Brain microvascular endothelial cell (primary cell): ENCODE measurements around the gene UPF1.

Experiments
- DNase-seq: peaks from one replicate; pipeline ENCODE4 v3.0.0-alpha.2; 2020
- H3K27ac ChIP-seq: fragments of 250-450 bp; sonication (Bioruptor Pico); 2 replicates; pipeline ENCODE4 v1.5.1; 2020; ENCODE audit warnings: mild to moderate bottlenecking, moderate library complexity
- H3K27me3 ChIP-seq: fragments of 250-450 bp; sonication (Bioruptor Pico); replicated peaks from 2 replicates; pipeline ENCODE4 v1.5.1; 2020; ENCODE audit warnings: mild to moderate bottlenecking
- H3K36me3 ChIP-seq: fragments of 250-450 bp; sonication (Bioruptor Pico); replicated peaks from 2 replicates; pipeline ENCODE4 v1.5.1; 2020; ENCODE audit warnings: mild to moderate bottlenecking
- H3K4me3 ChIP-seq: 2 replicates; pipeline ENCODE4 v1.5.1; 2011; ENCODE audit warnings: low read depth, mild to moderate bottlenecking, control low read depth, low read length, moderate library complexity
- in situ Hi-C: cut with HindIII; loops from 2 replicates; pipeline ENCODE4 v1.10.0; 2017; ENCODE audit warnings: low sequenced_read_pairs, low pct_ligation_motif_present
- TF ChIP-seq, protein P1 (sequence below): IDR thresholded peaks from 2 replicates; pipeline ENCODE4 v1.5.1; 2011; ENCODE audit warnings: low read depth, mild to moderate bottlenecking, moderate library complexity, low read length, control low read depth, inconsistent platforms; ENCODE audit errors: missing control alignments

Gene UPF1

DNA sequence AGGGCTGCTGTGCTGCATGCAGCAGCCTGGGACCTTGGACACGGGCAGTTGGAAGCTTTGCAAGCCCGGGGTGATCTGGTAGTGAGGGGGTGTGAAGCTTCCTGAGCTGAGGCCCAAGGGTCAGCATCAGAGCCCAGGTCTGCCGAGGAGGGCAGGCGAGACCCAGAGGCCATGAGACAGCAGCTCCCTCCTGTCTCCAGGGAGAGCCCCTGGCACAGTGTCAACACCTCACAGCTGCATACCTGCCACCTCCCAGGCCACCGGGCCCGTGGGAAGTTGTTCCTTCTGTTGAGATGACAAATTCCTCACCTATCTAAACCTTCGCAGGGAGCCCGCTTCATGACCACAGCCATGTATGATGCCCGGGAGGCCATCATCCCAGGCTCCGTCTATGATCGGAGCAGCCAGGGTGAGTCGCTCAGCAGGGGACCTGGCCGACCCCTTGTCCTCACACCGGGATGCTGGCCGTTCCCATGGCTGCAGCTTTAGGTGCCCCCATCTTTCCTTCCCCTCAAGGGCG is 32.1 kb downstream of the UPF1 start:
- no peak for DNase-seq
- TF ChIP-seq, protein P1, sequence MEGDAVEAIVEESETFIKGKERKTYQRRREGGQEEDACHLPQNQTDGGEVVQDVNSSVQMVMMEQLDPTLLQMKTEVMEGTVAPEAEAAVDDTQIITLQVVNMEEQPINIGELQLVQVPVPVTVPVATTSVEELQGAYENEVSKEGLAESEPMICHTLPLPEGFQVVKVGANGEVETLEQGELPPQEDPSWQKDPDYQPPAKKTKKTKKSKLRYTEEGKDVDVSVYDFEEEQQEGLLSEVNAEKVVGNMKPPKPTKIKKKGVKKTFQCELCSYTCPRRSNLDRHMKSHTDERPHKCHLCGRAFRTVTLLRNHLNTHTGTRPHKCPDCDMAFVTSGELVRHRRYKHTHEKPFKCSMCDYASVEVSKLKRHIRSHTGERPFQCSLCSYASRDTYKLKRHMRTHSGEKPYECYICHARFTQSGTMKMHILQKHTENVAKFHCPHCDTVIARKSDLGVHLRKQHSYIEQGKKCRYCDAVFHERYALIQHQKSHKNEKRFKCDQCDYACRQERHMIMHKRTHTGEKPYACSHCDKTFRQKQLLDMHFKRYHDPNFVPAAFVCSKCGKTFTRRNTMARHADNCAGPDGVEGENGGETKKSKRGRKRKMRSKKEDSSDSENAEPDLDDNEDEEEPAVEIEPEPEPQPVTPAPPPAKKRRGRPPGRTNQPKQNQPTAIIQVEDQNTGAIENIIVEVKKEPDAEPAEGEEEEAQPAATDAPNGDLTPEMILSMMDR: no peak
- in situ Hi-C loops: loop anchor here (25.0 kb wide), 1 partner anchor 277 kb away; the partner anchor contains the start of gene REX1BD
- no peak overlapping the region for H3K27ac ChIP-seq
- H3K4me3 ChIP-seq: no peak overlapping the region
- peaks cover 86% of the 10 kb centered on the region for H3K36me3 ChIP-seq
- no peaks in the 10 kb centered on the region for H3K27me3 ChIP-seq

DNA sequence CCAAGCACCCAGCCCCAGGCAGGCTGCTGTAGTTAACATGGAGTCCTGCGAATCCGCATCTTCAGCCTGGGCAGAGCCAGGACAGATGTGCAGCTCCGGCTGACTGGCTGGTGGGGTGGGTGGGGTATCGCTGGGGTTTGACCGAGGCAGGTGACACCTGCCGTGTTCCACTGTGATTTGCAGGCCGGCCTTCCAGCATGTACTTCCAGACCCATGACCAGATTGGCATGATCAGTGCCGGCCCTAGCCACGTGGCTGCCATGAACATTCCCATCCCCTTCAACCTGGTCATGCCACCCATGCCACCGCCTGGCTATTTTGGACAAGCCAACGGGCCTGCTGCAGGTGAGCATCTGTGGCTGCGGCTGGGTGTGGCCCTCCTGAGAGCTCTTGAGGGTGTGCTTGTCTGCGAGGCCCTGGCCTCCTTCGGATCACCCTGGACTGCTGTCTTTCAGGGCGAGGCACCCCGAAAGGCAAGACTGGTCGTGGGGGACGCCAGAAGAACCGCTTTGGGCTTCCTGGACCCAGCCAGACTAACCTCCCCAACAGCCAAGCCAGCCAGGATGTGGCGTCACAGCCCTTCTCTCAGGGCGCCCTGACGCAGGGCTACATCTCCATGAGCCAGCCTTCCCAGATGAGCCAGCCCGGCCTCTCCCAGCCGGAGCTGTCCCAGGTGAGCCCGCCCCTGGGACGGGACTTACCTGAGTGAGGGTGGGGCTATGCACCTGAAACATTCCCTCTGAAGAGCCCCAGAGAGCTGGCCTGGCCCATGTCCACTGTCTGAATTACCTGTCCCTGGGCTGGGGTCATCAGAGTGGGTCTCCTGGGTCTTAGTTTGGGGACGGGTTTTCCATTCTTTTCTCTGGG is 33.6 kb downstream of the UPF1 start:
- in situ Hi-C loops: loop anchor here (25.0 kb wide), 1 partner anchor 278 kb away; the partner anchor contains the start of gene REX1BD
- H3K36me3 ChIP-seq: peaks cover 73% of the 10 kb centered on the region
- DNase-seq: no peak
- H3K27ac ChIP-seq: no peak overlapping the region
- no peak overlapping the region for H3K4me3 ChIP-seq
- TF ChIP-seq, protein P1: no peak
- peaks cover 6% of the 10 kb centered on the region for H3K27me3 ChIP-seq

GRCh38 chr19:18865973-18866799 is 34.4 kb downstream of the UPF1 start:
- Histone ChIP-seq H3K36me3 (peaks cover 65% of the 10 kb centered on the region), H3K27me3 (peaks cover 10% of the 10 kb centered on the region), H3K27ac (no peak overlapping the region), H3K4me3 (no peak overlapping the region)
- DNase-seq: peak; percentile 31
- TF ChIP-seq, protein P1: peak; percentile 82
- in situ Hi-C loops: loop anchor here (25.0 kb wide), 1 partner anchor 279 kb away; the partner anchor contains the start of gene REX1BD

GRCh38 chr19:18866800-18867123 is 35.0 kb downstream of the UPF1 start:
- Histone ChIP-seq H3K4me3 (no peak overlapping the region), H3K27me3 (peaks cover 10% of the 10 kb centered on the region), H3K36me3 (peaks cover 59% of the 10 kb centered on the region), H3K27ac (no peak overlapping the region)
- TF ChIP-seq, protein P1: no peak
- no peak for DNase-seq
- in situ Hi-C loops: loop anchor here (25.0 kb wide), 1 partner anchor 279 kb away; the partner anchor contains the start of gene REX1BD

DNA sequence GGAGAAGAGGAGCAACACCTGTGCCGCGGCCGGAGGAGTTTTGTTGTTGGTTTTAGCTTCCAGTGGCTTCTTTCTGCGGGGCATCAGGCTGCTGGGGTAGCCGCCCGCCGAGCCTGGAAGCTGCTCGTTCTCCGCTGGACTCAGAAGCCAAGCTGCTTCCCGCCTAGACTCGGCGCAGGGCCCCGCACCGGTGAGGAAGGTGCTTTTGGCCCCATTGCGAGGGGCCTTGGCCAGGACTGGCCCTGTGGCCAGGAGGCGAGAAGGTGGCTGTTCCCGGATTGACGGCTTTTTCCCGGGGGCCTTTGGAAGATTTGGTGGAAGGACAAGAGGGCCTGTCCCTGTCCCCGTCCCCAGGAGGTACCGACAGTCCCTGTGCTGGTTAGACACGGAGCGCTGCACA is 35.4 kb downstream of the UPF1 start:
- no peak overlapping the region for H3K4me3 ChIP-seq
- peaks cover 55% of the 10 kb centered on the region for H3K36me3 ChIP-seq
- in situ Hi-C loops: loop anchor here (25.0 kb wide), 1 partner anchor 280 kb away; the partner anchor contains the start of gene REX1BD
- no peak for DNase-seq
- H3K27ac ChIP-seq: no peak overlapping the region
- TF ChIP-seq, protein P1: no peak
- peaks cover 10% of the 10 kb centered on the region for H3K27me3 ChIP-seq
